IPS-18c (cell line): ENCODE measurements around the gene PCOLCE2.
A peak's percentile ranks its signal among the peaks of the same experiment; 100 is the strongest.
"Not testable (repeated sequence)": the region's sequence is repeated elsewhere in the genome, so short reads cannot be mapped to it uniquely, and the experiment has no call there.

Experiments used
- H3K4me3 ChIP-seq: 2 replicates; pipeline ENCODE4 v1.7.0; 2013; ENCODE audit warnings: low read depth, mild to moderate bottlenecking, low read length, moderate library complexity; ENCODE audit not compliant: insufficient read depth
- H3K9me3 ChIP-seq: one replicate; pipeline ENCODE4 v1.6.1; 2013; ENCODE audit warnings: mild to moderate bottlenecking, low read length, moderate library complexity; ENCODE audit not compliant: control insufficient read depth, insufficient read depth

Gene PCOLCE2

DNA sequence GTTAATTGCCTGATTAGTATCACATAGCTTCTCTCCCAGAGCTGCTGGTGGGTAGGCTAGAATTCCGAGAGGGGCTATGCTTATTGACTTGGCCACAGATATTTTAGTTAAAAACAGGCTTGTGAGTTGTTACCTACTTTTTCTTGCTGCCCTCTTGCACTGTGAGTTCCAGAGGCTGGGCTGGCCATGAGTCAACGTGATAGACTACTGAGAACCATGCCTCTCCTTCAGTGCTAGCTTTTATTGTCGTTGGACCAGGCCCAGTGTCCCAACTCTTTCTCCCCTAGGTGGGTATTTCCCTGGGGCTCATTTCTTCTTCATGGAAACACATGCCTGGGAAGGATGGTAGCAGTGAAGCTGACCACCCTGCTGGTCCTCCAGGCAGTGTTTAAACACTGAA lies 20.4 kb upstream of the PCOLCE2 start:
- Histone ChIP-seq H3K9me3 (no peaks in the 10 kb centered on the region), H3K4me3 (no peak overlapping the region)

DNA sequence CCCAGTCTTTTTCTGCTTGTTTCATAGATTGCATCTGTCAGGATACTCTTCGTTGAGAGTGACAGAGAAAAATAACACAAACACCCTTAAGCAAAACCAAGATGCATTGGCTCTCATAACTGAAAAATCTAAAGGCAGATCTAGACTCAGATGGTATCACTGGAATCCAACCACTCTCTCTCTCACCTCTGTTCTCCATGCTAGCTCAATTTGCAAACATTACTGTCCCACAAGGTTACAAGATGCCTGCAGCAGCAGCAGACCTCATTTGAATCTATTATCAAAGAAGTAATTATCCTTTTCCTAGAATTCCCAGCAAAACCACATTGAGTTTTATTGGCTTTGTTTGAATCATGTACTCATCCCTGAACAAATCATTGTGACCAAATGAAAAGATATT lies 19.1 kb upstream of the PCOLCE2 start:
- Histone ChIP-seq H3K4me3 (no peak overlapping the region), H3K9me3 (no peaks in the 10 kb centered on the region)

DNA sequence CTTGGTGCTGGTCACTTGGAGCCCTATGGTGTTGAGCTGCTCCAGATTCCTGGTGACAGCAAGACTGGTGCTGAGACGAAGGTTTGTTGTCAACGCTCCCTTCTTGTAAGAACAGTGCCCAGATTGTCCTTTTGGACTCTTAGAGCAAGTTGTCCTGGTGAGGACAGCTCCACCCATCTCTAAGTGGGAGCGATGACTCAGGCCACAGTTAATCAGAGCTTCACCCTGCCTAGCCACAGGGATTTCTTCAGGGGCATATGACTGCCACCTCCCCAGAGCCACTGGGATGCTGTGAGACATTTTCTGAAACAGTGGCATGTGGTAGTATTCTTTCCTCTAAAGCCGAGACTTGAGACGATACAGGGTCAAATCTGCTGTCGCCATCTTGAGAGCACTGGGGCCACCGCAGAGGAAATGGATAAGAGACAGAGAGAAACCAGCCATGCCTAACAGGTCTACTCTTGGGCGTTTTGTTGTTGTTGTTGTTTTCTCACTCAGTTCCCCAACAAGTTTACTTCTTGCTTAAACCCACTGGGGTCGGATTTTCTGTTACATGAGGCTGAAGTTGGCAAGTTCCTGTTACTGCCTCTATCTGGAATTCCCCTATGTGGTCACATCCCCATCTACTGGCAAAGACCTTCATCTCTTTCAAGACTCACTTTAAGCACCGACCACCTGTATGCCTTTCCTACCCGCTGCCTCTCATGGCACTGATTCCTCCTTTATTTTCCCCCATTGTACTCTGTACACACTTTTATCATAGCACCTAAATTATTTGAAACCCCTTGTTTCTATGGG lies 16.0 kb upstream of the PCOLCE2 start:
- H3K4me3 ChIP-seq = no peak overlapping the region
- no peaks in the 10 kb centered on the region for H3K9me3 ChIP-seq

DNA sequence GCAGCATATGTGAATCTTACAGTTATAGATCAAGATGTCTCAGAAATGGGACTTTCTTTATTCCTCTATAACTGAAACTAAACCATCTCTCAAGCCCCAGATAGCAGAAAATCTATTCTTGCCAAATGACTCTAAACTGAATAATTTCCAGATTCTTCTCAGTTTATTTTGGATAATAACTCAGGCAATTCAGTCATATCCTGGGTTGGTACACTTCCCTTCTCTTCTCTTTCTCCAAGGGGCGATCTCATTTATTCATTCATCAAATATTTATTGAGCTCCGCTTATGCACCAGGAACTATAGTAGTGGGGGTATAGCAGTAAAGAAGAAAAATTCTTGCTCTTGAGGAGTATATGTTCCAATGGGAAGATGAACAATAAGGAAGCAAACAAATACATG lies 13.5 kb upstream of the PCOLCE2 start:
- Histone ChIP-seq H3K4me3 (no peak overlapping the region), H3K9me3 (no peaks in the 10 kb centered on the region)

DNA sequence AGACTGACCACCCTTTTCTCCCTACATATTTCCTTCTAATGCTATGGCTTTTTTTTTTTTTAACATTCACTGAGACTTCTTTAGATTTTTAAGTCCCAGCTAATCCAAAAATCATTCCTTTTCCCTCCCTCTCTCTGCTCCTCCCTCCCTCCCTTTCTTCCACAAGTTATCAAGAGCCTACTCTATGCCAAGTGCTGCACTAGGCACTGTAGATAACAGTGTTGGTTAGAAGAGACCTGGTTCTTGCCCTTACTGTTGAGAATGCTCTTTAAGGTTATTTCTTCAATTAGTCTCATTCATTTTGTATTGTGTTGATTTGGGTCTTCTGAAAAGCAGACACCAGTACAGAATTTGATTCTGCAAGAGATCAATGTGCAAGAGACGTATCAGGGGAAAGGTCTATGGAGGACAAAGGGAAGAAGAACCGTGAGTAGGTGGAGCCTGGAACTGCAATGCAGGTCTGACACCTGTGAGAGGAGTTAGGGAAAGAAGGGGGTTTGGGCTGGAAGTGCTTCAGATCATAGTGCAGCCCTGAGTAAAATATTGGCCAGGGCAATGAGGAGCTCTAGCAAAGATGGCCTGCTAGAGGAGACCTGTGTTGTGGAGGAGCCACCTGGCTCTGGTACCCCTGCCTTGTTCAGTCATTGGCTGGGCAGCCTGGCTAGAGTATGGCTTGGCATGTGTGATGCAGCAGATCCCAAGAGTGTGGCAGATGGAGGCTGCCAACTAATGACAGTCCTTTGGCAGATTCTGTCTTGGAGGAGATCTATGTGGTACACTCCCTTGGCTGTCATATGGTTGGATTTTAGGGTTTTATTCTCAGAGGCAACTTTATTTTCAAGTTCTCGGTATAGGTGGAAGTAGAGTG lies 9.7 kb upstream of the PCOLCE2 start:
- Histone ChIP-seq H3K9me3 (no peaks in the 10 kb centered on the region), H3K4me3 (no peak overlapping the region)

DNA sequence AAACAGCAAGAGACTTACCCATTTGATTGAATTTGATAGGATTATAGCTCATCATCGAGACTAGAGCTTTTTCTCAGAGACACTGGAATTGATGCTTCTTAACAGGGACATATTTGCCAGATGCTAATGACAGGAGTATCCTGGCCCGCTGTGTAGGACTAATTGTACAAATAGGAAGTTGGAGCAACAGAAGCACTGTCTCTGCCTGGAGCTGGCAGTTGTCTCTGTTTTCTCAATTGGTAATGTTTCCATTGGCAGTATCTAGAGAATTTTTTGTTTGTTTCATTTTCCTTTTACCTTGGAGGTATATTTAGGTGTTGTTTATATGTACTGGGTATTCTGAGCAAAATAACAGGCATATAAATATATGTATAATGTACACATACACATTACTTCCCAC lies 8.9 kb upstream of the PCOLCE2 start:
- H3K9me3 ChIP-seq = no peaks in the 10 kb centered on the region
- H3K4me3 ChIP-seq = no peak overlapping the region

DNA sequence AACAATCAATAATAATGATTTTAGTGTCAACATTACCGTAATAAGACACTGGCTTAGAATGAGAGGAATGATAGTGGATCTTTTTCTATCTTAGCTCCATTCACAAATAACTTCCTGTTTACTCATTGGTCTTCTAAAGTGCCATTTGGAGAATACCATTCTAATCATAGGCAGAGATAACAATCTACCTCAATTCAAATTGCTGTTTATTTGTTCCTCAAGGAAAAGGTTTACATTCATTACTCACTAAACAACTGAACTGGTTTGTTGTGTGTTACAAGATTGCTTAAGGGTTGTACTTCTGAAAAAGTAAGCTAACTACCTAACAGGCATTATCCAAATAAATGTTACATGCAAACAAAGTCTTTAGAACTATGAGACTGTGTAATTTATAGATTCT lies 8.1 kb upstream of the PCOLCE2 start:
- H3K9me3 ChIP-seq = no peaks in the 10 kb centered on the region
- no peak overlapping the region for H3K4me3 ChIP-seq

DNA sequence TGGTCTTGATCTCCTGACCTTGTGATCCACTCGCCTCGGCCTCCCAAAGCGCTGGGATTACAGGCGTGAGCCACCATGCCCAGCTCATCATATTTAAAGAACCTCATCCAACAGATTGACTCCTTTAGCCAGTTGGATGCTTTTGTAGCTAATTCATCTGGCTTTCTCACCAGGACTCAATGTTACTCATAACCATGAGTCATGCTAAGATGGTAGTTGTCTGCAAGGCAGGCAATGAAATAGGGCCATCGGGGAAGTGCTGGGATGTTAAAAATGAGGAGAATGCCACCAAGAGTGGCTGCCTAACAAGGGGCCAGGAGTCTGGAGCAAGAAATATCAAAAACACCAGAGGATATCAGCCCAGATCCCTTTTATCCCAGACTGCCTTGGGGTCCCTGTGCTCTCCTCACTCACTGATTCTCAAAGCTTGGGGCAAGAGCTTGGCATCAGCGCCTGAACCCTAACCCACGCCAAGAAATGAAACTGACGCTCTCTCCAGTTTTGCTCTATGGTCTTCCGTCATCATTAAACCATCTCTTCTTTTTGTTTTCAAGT lies 7.4 kb upstream of the PCOLCE2 start:
- Histone ChIP-seq H3K9me3 (no peaks in the 10 kb centered on the region), H3K4me3 (no peak overlapping the region)

DNA sequence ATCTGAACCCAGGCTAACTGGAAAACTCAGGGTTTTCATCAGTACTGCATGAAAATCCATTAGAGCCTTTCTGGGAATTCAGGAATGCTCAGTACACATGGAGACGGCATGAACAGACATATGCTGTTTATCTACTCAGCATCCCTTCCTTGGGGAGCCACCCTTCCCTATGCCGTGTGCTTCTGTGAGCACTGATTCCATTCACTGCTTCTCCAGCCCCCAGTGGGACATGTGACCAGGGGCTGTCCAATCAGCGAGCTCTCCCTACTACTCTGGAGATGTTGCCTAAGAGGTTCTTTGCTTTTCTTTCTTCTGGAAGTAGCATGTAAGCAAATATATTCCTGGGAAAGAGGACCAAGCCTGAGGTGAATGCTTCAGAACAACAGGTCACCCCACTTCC lies 5.6 kb upstream of the PCOLCE2 start:
- no peaks in the 10 kb centered on the region for H3K9me3 ChIP-seq
- H3K4me3 ChIP-seq = no peak overlapping the region

DNA sequence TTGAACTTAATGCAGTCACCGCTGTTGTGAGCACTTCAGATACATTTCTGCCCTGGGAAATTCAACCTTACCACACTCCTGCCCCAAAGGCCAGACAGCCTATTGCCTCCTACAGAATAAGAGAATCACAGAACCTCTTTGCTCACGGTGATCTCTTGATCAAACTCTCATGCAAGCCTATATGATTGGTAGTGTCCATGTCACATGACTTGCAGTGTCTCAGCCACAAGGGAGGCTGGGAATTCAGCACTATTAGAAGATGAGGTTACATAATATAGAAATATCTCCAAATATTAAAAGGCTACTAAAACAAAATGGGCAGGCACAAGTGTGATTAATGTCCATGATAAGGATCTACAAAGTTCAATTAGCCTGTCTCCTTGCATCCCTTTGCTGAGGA lies 3.8 kb upstream of the PCOLCE2 start:
- Histone ChIP-seq H3K4me3 (no peak overlapping the region), H3K9me3 (no peaks in the 10 kb centered on the region)

DNA sequence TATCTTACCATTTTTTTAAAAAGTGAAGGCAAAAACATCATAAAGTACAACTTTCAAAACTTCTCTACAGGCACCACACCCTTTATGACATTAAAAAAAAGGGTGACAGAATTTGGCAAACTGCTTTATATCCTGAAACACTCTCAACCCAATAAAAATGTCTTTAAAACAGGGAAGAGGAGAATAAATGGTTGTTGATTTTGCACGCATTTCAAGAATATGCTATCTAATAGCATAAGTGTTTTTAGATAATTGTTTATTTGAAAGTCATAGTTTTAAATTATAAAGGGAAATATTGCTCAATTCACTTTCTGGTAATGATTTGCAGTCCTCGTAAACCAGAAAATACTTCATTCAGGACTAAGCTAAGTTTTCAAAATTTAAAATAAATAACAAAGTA lies 1.7 kb upstream of the PCOLCE2 start:
- Histone ChIP-seq H3K4me3 (no peak overlapping the region), H3K9me3 (no peaks in the 10 kb centered on the region)

DNA sequence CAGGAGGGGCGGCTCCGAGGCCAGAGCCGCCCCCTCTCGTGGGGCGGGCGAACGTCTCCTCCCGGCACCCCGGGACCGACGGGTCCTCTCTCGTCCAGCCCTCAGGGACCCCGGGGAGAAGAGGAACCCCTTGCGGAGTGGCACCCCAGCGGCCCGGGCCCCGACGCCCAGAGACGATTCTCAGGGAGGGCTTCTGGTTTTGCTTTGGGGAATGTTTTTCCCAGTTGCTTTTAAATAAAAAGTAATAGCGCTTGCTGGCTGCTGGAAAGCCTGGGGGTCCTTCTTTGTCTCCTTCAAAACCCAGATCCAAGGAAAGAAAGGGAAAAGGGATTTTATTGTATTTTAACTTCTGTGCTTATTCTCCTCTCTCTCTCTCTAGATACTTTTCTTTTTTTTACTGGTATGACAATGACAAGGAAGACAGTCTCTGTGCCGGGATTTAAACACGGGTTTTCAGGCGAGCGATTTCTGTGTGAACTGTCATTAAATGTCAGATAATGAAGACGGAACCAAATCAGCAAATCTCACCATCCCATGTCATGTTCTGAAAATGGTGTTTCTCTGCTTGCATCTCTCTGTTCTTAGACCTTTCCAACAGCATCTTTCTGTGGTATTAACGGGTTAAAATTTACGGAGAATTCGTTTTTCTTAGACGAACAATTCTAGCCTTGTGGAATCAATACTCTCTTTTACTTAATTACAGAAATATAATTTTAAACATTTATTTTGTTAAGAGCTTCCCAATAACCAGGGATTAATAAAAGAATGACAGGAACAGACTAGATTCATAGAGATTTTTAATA lies 530 bp upstream of the PCOLCE2 start:
- H3K9me3 ChIP-seq = no peaks in the 10 kb centered on the region
- peak overlapping the region; percentile 91; the same call in 1 of the 2 replicates for H3K4me3 ChIP-seq

DNA sequence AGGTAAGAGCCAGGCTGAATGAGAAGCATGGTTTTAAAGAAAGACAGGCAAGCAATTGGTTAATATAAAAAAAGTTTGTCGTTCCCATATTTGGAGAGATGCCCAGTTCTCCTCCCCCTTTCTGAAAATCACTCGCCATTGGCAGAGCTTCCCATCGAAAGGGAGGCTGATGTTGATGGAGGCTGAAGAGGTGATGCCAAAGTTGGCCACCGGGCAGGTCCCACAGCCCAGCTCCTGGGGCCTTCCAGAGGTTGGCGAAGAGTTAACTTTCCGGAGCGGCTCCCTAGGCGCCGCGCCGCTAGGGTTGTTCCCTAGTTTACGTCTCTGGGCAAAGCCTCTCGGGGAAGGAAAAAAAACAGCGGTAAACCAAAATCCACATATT lies 793 bp downstream of the PCOLCE2 start:
- H3K4me3 ChIP-seq = peak overlapping the region; percentile 91

DNA sequence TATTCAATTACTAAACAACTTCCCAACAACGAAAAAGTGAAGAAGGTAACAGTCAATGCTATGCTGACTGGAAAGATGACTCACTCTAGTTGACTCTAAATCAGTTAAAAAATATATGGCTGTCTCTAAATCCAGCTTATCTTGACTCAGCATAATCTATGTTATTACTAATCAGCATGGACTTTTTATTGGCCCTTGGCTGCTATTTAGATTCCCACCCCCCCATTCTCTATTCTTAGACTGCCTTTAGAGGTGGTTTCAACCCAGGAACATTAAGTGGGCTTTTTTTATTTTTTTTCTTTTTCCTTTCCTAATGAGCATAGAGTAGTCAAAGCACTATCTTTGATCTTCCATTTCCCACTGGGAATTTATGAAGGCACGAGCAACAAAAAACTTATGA lies 1.9 kb downstream of the PCOLCE2 start:
- Histone ChIP-seq H3K4me3 (no peak overlapping the region), H3K9me3 (no peaks in the 10 kb centered on the region)

More for the DNA sequence above, 793 bp downstream of the PCOLCE2 start:
- H3K9me3 ChIP-seq = no peaks in the 10 kb centered on the region

DNA sequence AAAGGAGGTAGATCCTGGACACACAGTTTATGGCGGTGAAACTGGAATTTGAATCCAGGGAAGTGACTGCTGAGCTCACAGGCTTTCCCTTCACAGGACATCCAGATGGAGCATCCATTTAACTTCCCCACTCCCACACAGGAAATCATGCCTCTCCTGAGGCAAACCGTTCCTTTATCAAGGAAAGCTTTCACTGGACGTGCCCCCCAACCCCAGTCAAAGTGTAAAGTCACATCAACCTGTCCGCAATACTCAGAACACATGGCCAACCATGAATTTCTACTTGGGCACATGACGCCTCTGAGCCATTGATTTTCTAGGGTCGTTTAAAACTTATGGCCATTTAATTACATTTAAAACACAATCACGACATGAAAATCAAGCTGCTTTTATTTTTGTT lies 2.9 kb downstream of the PCOLCE2 start:
- Histone ChIP-seq H3K4me3 (no peak overlapping the region), H3K9me3 (no peaks in the 10 kb centered on the region)

DNA sequence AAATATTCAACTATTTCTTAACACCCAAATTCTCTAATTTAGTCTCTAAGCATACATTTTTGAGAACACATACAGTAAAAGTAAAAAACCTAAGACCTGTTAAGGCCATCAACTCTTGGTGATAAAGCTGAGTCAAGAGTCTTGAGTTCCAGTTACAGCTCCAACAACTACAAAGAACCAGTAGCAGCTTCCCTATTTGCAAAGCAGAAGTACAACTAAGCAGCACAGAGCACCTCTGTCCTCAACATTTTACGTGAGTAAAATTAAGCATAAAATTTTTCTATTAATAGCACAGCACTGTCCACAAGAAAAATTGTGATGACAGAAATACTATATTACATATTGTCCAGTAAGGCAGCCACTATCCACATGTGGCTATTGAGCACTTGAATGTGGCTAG lies 4.4 kb downstream of the PCOLCE2 start:
- H3K9me3 ChIP-seq = no peaks in the 10 kb centered on the region
- no peak overlapping the region for H3K4me3 ChIP-seq

DNA sequence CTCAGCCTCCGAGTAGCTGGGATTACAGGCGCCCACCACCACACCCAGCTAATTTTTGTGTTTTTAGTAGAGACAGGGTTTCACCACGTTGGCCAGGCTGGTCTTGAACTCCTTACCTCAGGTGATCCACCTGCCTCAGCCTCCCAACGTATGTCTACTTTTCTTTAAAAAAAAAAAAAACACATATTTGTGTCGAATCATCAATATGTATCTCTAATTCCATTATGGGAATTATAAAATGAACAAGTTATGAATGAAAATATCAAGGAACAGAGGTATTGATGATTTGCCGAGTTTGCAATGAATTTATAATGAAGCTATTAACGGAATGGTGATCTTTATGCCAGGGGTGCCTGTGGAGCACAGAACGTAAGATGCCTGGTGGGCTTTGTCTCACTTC lies 5.3 kb downstream of the PCOLCE2 start:
- not testable (repeated sequence) for H3K4me3 ChIP-seq, H3K9me3 ChIP-seq
